K562 (cell line): Measurements from ENCODE around the gene PRDM12. TPM values are rescaled to one million over a fixed set of nuclear protein-coding genes. Genes with fewer than 3 reads are reported as not detected.

Source experiments
- ADNP ChIP-seq: fragments of 200-800 bp; sonication (Bioruptor generic); IDR thresholded peaks from 2 replicates; pipeline ENCODE4 v1.6.1; 2016; ENCODE audit warnings: missing genetic modification characterization, missing compliant biosample characterization
- ARID2 ChIP-seq: fragments of 450-650 bp; IDR thresholded peaks from 2 replicates; pipeline ENCODE4 v1.6.1; 2017; ENCODE audit warnings: antibody characterized with exemption, mild to moderate bottlenecking
- CCAR2 ChIP-seq: fragments of 200-400 bp; formaldehyde crosslinking; IDR thresholded peaks from 2 replicates; pipeline ENCODE4 v1.6.1; 2017; ENCODE audit warnings: mild to moderate bottlenecking, low read depth, low read length
- EWSR1 ChIP-seq: fragments of 450-650 bp; IDR thresholded peaks from 2 replicates; pipeline ENCODE4 v1.6.1; 2018; ENCODE audit warnings: borderline replicate concordance, mild to moderate bottlenecking, low read depth, moderate library complexity; ENCODE audit not compliant: partially characterized antibody
- FOXP1 ChIP-seq: sonication (generic); formaldehyde crosslinking; IDR thresholded peaks from 2 replicates; pipeline ENCODE4 v1.8.0; 2022; ENCODE audit warnings: mild to moderate bottlenecking, missing genetic modification reagents
- GATAD2A ChIP-seq: fragments of 450-650 bp; IDR thresholded peaks from 2 replicates; pipeline ENCODE4 v1.6.1; 2017
- GTF2F1 ChIP-seq: IDR thresholded peaks from 2 replicates; pipeline ENCODE4 v1.6.1; 2011; ENCODE audit warnings: low read depth, low read length, improper control_type of control experiment
- HEY1 ChIP-seq: fragments of 250-450 bp; sonication (Bioruptor Pico); IDR thresholded peaks from 2 replicates; pipeline ENCODE4 v1.5.0; 2020; ENCODE audit warnings: mild to moderate bottlenecking, moderate library complexity, borderline replicate concordance
- KDM2B ChIP-seq: fragments of 250-450 bp; sonication (Bioruptor Pico); IDR thresholded peaks from 2 replicates; pipeline ENCODE4 v1.8.0; 2021; ENCODE audit warnings: mild to moderate bottlenecking, moderate library complexity
- NFE2 ChIP-seq: IDR thresholded peaks from 2 replicates; pipeline ENCODE4 v1.6.1; 2014; ENCODE audit warnings: antibody characterized with exemption, low read depth
- NFIC ChIP-seq: fragments of 450-650 bp; IDR thresholded peaks from 2 replicates; pipeline ENCODE4 v1.6.1; 2017; ENCODE audit warnings: mild to moderate bottlenecking, inconsistent platforms
- NFIX ChIP-seq: fragments of 250-450 bp; sonication (Bioruptor Pico); IDR thresholded peaks from 2 replicates; pipeline ENCODE4 v1.4.0; 2020; ENCODE audit warnings: low read depth, mild to moderate bottlenecking, moderate library complexity
- POLR2B ChIP-seq: fragments of 450-650 bp; IDR thresholded peaks from 2 replicates; pipeline ENCODE4 v1.6.1; 2018; ENCODE audit warnings: low read depth; ENCODE audit not compliant: partially characterized antibody
- TBL1XR1 ChIP-seq, 2 experiments: IDR thresholded peaks; 2 replicates each; pipeline ENCODE4 v1.6.1; 2012; ENCODE audit warnings: improper control_type of control experiment in 2 of 2, low read length in 2 of 2, mild to moderate bottlenecking in 1 of 2
- ZNF12 ChIP-seq: sonication (generic); formaldehyde crosslinking; IDR thresholded peaks from 2 replicates; pipeline ENCODE4 v1.4.0; 2020; ENCODE audit warnings: mild to moderate bottlenecking, missing genetic modification reagents
- ZNF133 ChIP-seq: fragments of 250-450 bp; sonication (Bioruptor Pico); IDR thresholded peaks from 2 replicates; pipeline ENCODE4 v1.4.0; 2020; ENCODE audit warnings: mild to moderate bottlenecking
- ZNF311 ChIP-seq: fragments of 250-450 bp; sonication (Bioruptor Pico); IDR thresholded peaks from 2 replicates; pipeline ENCODE4 v1.4.0; 2020; ENCODE audit warnings: mild to moderate bottlenecking, moderate library complexity
- ZNF431 ChIP-seq: sonication (generic); formaldehyde crosslinking; IDR thresholded peaks from 2 replicates; pipeline ENCODE4 v1.8.0; 2022; ENCODE audit warnings: mild to moderate bottlenecking, missing genetic modification reagents
- ZNF507 ChIP-seq: conservative IDR thresholded peaks from 2 replicates; pipeline ENCODE4 v1.6.1; 2017; ENCODE audit warnings: missing genetic modification characterization, missing compliant biosample characterization
- ZNF57 ChIP-seq: fragments of 450-650 bp; formaldehyde crosslinking; IDR thresholded peaks from 2 replicates; pipeline ENCODE4 v1.4.0; 2020; ENCODE audit warnings: mild to moderate bottlenecking, moderate library complexity
- ZNF707 ChIP-seq: fragments of 250-450 bp; sonication (Bioruptor Pico); conservative IDR thresholded peaks from 2 replicates; pipeline ENCODE4 v1.8.0; 2022; ENCODE audit warnings: inconsistent platforms, mild to moderate bottlenecking, moderate library complexity
- ZNF785 ChIP-seq: fragments of 250-450 bp; sonication (Bioruptor Pico); IDR thresholded peaks from 2 replicates; pipeline ENCODE4 v1.4.0; 2020; ENCODE audit warnings: mild to moderate bottlenecking
- polyA plus RNA-seq, 8 experiments: library from polyadenylated mRNA; depleted of rRNA in 4 of 8; stranded (reverse) in 5 of 8; unstranded in 3 of 8; fragments of >200 nt; fragmentation: Nextera tagmentation in 2 of 8; fragmentation: Illumina TruSeq in 1 of 8; extraction: Ambion mirVana in 2 of 8; extraction: Trizol in 1 of 8; gene quantifications; 2 replicates each; pipeline versions ENCODE4 v1.2.1 to v1.2.3, GENCODE V29; 2011 to 2014; ENCODE audit warnings: inconsistent platforms in 1 of 8, missing spikeins in 1 of 8
- total RNA-seq, 7 experiments: library from RNA; depleted of rRNA in 6 of 7; stranded (reverse); fragments of >200 nt in 6 of 7; fragmentation: Illumina TruSeq in 2 of 7; extraction: Trizol in 2 of 7; gene quantifications; 2 replicates each; pipeline versions ENCODE4 v1.2.1 to v1.2.3, GENCODE V29; 2011 to 2021; ENCODE audit warnings: low replicate concordance in 1 of 7
- TF ChIP-seq, protein P1 (sequence below), 3 experiments: fragments of 200-800 bp in 1 of 3; fragments of 250-450 bp in 1 of 3; fragments of 450-650 bp in 1 of 3; sonication (Bioruptor Pico) in 1 of 3; sonication (Bioruptor generic) in 1 of 3; formaldehyde crosslinking in 1 of 3; IDR thresholded peaks; 2 replicates each; pipeline versions ENCODE4 v1.6.1 to v1.8.0; 2016 to 2022; ENCODE audit warnings: mild to moderate bottlenecking in 2 of 3, missing genetic modification characterization in 2 of 3, missing compliant biosample characterization in 1 of 3, moderate library complexity in 1 of 3
- TF ChIP-seq, protein P2 (sequence below): sonication (generic); formaldehyde crosslinking; IDR thresholded peaks from 2 replicates; pipeline ENCODE4 v1.4.0; 2020; ENCODE audit warnings: mild to moderate bottlenecking, missing genetic modification reagents

The PRDM12 gene
- total and polyA plus RNA-seq, 9 of the 15 experiments (the other 6 are each of a cell fraction or from before 2014, with no cell fraction given), result 0.04 to 0.22 (median 0.07) TPM; not detected in 3

DNA sequence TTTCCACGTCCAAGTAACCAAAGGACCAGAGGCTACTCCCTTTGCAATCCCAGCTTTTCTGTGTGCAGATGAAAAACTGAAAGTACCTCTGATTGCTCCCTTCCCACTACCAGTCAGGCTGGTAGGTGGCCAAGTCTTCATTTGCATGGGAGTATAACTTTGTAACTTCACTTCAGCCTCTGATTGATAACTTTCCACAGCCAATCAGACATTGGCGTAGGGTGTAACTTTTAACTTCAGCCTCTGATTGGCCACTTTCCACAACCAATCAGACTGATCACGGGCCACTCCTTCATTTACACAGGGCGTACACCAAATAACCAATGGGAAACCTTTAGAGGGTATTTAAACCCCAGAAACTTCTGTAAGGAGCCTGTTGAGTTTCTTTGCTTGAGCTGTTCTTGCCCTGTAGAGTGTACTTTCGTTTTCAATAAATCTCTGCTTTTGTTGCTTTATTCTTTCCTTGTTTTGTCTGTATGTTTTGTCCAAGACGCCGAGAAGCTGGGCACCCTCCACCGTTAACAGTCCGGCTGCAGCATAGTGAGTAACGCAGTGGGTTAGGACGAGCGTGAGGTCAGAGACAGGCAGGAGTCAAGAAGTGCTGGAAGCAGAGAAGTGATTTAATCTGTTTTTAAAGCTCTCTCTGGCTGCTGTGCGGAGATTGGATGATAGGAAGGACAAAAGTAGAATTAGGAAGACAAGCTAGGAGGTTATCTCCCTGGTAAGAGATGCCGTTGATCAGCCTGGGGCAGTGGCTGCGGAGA, 25.7 kb downstream of the PRDM12 start (continued):
- TF ChIP-seq, protein P1, sequence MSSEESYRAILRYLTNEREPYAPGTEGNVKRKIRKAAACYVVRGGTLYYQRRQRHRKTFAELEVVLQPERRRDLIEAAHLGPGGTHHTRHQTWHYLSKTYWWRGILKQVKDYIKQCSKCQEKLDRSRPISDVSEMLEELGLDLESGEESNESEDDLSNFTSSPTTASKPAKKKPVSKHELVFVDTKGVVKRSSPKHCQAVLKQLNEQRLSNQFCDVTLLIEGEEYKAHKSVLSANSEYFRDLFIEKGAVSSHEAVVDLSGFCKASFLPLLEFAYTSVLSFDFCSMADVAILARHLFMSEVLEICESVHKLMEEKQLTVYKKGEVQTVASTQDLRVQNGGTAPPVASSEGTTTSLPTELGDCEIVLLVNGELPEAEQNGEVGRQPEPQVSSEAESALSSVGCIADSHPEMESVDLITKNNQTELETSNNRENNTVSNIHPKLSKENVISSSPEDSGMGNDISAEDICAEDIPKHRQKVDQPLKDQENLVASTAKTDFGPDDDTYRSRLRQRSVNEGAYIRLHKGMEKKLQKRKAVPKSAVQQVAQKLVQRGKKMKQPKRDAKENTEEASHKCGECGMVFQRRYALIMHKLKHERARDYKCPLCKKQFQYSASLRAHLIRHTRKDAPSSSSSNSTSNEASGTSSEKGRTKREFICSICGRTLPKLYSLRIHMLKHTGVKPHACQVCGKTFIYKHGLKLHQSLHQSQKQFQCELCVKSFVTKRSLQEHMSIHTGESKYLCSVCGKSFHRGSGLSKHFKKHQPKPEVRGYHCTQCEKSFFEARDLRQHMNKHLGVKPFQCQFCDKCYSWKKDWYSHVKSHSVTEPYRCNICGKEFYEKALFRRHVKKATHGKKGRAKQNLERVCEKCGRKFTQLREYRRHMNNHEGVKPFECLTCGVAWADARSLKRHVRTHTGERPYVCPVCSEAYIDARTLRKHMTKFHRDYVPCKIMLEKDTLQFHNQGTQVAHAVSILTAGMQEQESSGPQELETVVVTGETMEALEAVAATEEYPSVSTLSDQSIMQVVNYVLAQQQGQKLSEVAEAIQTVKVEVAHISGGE (CRISPR knock-in tag; IDR thresholded peaks at IDR 0.05), result no peak
- TF ChIP-seq ZNF311 (CRISPR knock-in tag) (no peak), CCAR2 (no peak), ZNF12 (no peak), HEY1 (CRISPR knock-in tag) (no peak), ZNF785 (no peak), EWSR1 (no peak), KDM2B (CRISPR knock-in tag) (no peak), NFIC (peak; percentile 55), ADNP (no peak), GTF2F1 (no peak), ZNF507 (no peak), POLR2B (peak; percentile 57), GATAD2A (no peak), NFIX (CRISPR knock-in tag) (no peak), FOXP1 (CRISPR knock-in tag) (peak; percentile 57; the same call in 1 of the 2 replicates), ZNF431 (CRISPR knock-in tag) (no peak), ZNF57 (no peak), NFE2 (no peak), TBL1XR1 (IDR thresholded peaks at IDR 0.05; ENCODE audit: low read length in 2 of 2) (no peak), ARID2 (no peak), ZNF707 (CRISPR knock-in tag) (no peak), ZNF133 (CRISPR knock-in tag) (no peak)
- TF ChIP-seq, protein P2, sequence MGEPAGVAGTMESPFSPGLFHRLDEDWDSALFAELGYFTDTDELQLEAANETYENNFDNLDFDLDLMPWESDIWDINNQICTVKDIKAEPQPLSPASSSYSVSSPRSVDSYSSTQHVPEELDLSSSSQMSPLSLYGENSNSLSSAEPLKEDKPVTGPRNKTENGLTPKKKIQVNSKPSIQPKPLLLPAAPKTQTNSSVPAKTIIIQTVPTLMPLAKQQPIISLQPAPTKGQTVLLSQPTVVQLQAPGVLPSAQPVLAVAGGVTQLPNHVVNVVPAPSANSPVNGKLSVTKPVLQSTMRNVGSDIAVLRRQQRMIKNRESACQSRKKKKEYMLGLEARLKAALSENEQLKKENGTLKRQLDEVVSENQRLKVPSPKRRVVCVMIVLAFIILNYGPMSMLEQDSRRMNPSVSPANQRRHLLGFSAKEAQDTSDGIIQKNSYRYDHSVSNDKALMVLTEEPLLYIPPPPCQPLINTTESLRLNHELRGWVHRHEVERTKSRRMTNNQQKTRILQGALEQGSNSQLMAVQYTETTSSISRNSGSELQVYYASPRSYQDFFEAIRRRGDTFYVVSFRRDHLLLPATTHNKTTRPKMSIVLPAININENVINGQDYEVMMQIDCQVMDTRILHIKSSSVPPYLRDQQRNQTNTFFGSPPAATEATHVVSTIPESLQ (CRISPR knock-in tag), result no peak
